ES-I3 (cell line): Measurements from ENCODE around the gene KCNS1.

Source experiments
- H3K36me3 ChIP-seq: 2 replicates; pipeline ENCODE4 v1.6.1; 2013; ENCODE audit warnings: mild to moderate bottlenecking, low read length, control low read depth, moderate library complexity; ENCODE audit not compliant: insufficient read depth
- H3K4me1 ChIP-seq: 2 replicates; pipeline ENCODE4 v1.6.1; 2013; ENCODE audit warnings: mild to moderate bottlenecking, control low read depth, low read length; ENCODE audit not compliant: insufficient read depth
- H3K9ac ChIP-seq: 2 replicates; pipeline ENCODE4 v1.6.1; 2013; ENCODE audit warnings: low read depth, mild to moderate bottlenecking, low read length, moderate library complexity
- H3K9me3 ChIP-seq: 2 replicates; pipeline ENCODE4 v1.6.1; 2013; ENCODE audit warnings: mild to moderate bottlenecking, low read length, moderate library complexity; ENCODE audit not compliant: control insufficient read depth, insufficient read depth

The KCNS1 gene

DNA sequence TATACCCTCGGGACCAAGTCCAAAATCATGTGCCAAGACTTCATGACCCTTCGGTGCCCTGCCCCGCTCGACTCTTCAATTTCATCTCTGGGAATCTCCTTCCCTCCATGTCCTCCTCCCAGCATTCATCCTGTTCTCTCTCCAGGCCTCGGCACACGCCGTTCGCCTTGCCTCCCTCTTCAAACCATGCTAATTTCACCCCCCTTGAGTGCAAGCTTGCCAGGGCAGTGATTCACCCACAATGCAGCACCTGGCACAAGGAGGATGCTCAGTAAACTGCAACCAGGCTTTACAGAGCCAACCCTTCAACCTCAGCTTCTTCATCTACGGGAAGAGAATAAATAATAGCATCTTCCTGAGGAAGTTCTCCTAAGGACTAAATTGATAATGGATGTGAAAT, 4.1 kb downstream of the KCNS1 start:
- H3K36me3 ChIP-seq, result no peaks in the 10 kb centered on the region
- H3K9ac ChIP-seq, result no peak overlapping the region
- no peaks in the 10 kb centered on the region for H3K9me3 ChIP-seq
- H3K4me1 ChIP-seq, result peaks cover 9% of the 10 kb centered on the region

DNA sequence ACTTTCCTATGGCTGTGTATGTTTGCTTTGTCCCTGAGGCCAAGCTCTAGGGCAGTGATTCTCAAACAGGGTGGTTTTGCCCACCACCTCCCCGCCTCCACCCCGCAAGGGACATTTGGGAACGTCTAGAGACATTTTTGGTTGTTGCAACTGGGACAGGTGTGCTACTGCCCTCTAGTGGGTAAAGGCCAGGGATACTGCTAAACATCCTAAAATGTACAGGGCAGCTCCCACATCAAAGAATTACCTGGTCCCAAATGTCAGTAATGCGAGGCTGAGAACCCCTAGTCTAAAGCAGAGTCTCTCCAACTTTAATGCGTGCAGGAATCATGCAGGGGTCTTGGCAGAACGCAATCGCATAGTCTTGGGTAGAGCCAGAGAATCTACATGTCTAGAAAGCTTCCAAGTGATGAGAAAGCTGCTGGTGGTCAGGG, 5.1 kb downstream of the KCNS1 start:
- Histone ChIP-seq H3K9me3 (no peaks in the 10 kb centered on the region), H3K9ac (no peak overlapping the region), H3K4me1 (peaks cover 3% of the 10 kb centered on the region), H3K36me3 (peaks cover 3% of the 10 kb centered on the region; the same call in 1 of the 2 replicates)

DNA sequence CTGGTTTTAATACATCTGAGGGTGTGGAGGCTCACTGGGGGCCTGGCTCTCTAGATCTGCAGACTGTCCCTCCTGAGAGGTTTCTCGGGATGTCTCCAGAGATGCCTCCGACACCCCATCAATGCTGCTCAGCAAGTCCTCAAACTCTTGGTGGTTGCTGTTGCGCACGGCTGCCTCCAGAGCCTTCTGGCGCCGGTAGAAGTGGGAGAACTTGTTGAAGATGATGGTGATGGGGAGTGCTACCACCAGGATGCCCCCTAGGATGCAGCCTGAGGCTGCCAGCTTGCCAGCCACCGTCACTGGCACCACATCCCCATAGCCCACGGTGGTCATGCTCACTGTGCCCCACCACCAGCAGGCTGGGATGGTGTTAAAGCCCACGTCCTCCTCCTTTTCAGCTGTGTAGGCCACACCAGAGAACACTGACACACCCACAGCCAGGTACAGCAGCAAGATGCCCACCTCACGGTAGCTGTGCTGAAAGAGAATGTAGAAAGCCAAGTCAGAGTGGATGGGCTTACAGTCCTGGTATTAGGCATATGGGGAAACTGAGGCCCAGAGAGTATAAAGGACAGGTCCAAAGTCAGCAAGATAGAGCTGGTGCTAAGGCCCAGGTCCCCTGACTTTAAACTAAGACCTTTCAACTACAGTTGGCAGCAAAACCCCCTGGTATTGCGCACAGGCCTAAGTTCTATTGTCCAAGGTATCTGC, 5.9 kb downstream of the KCNS1 start:
- H3K9me3 ChIP-seq, result no peaks in the 10 kb centered on the region
- peaks cover 3% of the 10 kb centered on the region; the same call in 1 of the 2 replicates for H3K36me3 ChIP-seq
- peaks cover 3% of the 10 kb centered on the region for H3K4me1 ChIP-seq
- no peak overlapping the region for H3K9ac ChIP-seq

DNA sequence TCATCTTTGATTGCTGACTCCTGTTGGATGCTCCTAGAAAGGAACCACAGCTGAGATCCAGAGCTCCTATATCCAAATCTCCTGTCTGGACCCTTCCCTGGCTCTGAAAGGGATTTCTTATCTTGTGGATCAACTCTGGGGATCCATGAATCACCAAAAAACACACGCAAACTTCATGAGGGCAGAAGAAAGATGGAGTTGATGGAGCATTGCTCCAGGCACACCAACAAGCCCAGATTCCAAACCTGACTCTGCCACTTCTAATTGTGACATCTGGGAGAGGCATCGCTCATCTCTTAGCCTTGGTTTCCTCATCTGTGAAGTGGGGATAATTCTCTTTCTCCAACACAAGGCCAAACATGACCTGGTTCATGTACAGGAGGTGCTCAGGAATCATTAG, 6.7 kb downstream of the KCNS1 start:
- peaks cover 3% of the 10 kb centered on the region for H3K4me1 ChIP-seq
- H3K9me3 ChIP-seq, result no peaks in the 10 kb centered on the region
- H3K9ac ChIP-seq, result no peak overlapping the region
- H3K36me3 ChIP-seq, result peaks cover 3% of the 10 kb centered on the region; the same call in 1 of the 2 replicates

DNA sequence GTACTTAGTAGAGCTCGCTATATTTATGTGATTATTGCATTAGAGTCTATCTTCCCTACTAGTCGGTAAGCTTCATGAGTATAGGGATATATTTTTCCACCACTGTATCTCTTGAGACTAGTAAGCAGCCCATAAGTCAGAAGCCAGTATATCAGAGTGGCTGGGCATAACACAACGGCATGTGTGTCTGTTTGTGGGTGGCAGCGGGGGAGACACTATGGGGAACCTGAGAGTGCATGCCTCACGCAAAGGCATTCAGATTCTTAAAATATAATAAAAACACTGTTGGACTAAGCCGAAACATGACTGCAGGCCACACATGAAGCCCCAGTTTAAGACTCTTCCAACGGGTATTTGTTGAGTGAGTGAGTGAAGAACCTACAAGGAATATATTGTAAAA, 8.0 kb downstream of the KCNS1 start:
- Histone ChIP-seq H3K9ac (no peak overlapping the region), H3K36me3 (peaks cover 3% of the 10 kb centered on the region; the same call in 1 of the 2 replicates), H3K4me1 (peaks cover 3% of the 10 kb centered on the region), H3K9me3 (no peaks in the 10 kb centered on the region)

DNA sequence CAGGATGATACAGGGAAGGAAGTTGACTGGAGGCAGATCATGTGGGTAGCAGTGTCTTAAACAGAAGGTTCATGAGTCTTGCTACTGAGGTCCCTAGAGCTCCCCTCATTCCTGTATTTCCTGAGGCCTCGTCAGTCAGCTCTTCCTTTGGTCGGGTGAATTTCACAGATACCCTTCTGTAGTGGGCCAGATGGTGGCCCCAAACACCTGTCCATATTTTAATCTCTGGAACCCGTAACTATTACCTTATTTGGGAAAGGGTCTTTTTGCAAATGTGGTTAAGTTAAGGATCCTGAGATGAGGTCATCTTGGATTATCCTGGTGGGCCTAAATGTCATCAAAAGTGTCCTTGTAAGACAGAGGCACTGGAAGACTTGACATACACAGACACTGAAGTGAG, 9.6 kb downstream of the KCNS1 start:
- no peak overlapping the region for H3K9ac ChIP-seq
- H3K36me3 ChIP-seq, result peaks cover 3% of the 10 kb centered on the region; the same call in 1 of the 2 replicates
- H3K4me1 ChIP-seq, result peaks cover 3% of the 10 kb centered on the region
- H3K9me3 ChIP-seq, result no peaks in the 10 kb centered on the region

DNA sequence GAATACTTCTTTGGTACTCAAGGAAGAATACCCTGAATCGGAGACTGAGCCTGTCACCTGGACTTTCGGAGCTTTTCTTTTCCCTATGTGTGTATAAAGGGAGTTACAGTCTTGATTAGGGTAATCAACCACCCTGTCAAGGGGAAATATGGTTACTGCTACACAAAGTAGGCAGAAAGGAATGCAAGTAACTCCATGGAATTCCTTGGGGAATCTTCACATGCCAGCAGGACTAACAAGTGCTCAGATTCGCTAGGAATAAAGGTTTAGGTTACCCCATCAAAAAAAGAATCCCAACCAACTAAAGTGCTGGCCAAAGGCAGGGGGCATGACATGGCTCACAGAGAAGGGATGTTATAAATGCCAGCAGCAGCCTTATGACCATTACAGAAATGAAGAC, 10.4 kb downstream of the KCNS1 start:
- H3K9me3 ChIP-seq, result no peaks in the 10 kb centered on the region
- H3K4me1 ChIP-seq, result peaks cover 1% of the 10 kb centered on the region
- peaks cover 3% of the 10 kb centered on the region; the same call in 1 of the 2 replicates for H3K36me3 ChIP-seq
- no peak overlapping the region for H3K9ac ChIP-seq

DNA sequence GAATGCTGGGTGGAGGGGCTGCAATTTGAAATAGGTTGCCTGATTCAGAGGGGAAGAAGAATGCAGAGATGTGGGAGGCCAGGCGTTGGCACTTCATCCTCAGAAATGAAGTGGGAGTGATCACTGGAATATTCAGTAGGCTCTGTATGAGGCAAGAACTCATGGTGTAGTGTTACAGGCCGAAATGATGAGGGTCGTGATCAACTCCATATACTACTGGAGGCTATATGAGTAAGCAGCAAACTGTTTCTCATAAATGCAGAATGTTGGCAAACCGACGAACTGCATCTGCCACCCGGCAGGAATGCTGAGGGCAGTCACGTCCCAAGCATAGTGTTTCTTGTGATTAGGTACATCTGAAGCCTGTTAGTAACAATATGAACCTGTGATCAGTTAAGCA, 12.7 kb downstream of the KCNS1 start:
- H3K4me1 ChIP-seq, result no peaks in the 10 kb centered on the region
- H3K9me3 ChIP-seq, result no peaks in the 10 kb centered on the region
- peaks cover 3% of the 10 kb centered on the region; the same call in 1 of the 2 replicates for H3K36me3 ChIP-seq
- no peak overlapping the region for H3K9ac ChIP-seq

DNA sequence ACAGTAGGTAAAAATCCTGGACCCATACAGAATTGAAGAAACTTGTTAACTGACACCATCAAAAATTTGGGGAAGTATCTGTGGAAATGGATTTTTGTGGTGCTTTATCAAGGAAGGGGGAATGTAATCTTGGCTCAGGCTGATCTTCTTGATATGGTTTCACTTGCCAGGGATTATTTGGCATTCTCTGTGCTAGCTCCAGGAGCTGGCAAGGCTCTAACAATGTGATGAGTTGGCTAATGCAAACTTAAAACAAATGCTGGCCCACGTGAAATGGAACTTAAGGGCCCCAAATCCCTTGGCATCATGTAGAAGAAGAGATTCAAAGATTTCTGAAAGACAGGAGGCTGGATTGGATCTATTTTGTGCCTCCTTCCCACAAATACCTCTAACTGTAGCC, 13.1 kb downstream of the KCNS1 start:
- no peaks in the 10 kb centered on the region for H3K9me3 ChIP-seq
- H3K36me3 ChIP-seq, result peaks cover 3% of the 10 kb centered on the region; the same call in 1 of the 2 replicates
- H3K9ac ChIP-seq, result no peak overlapping the region
- H3K4me1 ChIP-seq, result no peaks in the 10 kb centered on the region

DNA sequence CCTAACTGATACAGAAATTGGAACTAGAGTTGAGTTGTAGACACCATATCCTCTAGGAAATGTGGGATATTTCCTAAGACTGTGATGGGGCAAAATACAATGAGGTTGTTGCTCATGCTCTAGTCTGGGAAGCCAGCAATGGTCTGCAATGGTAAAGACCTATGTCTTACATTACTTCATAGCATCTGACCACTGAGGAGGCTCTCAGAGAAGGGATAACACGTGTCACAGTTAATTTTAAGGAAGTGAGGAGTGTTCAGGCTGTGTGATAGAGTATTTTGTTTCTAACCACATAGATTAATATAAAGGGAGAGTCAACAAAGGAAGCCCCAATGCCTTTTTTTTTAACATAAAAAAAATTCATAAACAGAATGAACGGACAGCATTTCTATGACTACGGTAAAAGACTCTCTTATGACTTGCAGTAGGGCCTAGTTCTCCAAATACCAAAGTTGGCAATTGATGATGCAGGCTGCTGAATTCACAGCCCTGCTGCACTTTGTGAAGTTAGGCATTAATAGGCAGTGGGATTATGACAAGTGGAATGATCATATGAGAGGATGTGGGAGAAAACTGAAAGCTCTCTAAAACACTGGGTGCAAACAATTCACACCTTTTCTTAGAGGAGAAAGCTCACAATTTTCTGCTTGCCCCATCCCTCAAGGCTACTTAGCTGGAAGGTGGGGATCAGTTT, 13.7 kb downstream of the KCNS1 start:
- H3K9me3 ChIP-seq, result no peaks in the 10 kb centered on the region; the same call in 1 of the 2 replicates
- peaks cover 6% of the 10 kb centered on the region; the same call in 1 of the 2 replicates for H3K36me3 ChIP-seq
- H3K4me1 ChIP-seq, result no peaks in the 10 kb centered on the region
- no peak overlapping the region for H3K9ac ChIP-seq

DNA sequence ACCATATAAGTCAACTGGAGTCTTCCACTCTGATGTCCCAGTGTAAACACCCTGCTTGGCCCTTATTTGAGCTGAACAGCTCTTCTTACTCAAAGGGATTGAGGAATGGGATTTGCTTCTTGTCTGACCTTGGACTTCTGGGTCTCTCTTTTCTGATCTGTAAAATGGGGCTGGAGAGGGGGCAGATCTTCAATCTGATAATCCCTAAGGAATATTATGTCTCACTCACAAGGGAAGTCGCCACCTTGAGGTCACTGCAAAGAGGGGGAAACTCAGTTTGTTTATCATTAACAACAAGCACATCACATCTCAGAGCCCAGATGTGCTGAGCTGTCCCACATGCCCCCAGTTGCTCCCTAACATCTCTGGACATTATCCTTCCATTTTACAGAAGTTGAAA, 15.1 kb downstream of the KCNS1 start:
- no peak overlapping the region for H3K9ac ChIP-seq
- no peaks in the 10 kb centered on the region for H3K4me1 ChIP-seq
- peaks cover 3% of the 10 kb centered on the region; the same call in 1 of the 2 replicates for H3K9me3 ChIP-seq
- H3K36me3 ChIP-seq, result peaks cover 9% of the 10 kb centered on the region

DNA sequence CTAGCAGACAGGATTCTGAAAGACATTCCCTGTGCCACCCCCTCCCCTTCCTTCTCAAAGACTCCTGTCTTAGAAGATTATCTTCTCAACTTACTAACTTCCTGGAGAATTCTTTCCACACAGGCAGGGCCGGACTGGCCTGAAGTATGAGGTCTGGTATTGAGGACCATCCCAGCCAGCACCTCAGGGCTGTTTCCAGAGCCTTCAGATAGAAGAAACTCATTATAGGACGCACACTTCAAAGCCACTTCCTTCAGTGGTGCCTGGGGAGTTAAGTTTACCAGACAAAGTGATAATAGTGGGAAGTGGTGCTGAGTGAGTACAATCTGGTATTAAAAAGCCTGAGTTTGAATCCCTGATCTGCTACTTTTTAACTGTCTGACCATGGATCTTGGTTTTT, 15.6 kb downstream of the KCNS1 start:
- Histone ChIP-seq H3K9me3 (peaks cover 3% of the 10 kb centered on the region; the same call in 1 of the 2 replicates), H3K36me3 (peaks cover 9% of the 10 kb centered on the region), H3K9ac (no peak overlapping the region), H3K4me1 (no peaks in the 10 kb centered on the region)

DNA sequence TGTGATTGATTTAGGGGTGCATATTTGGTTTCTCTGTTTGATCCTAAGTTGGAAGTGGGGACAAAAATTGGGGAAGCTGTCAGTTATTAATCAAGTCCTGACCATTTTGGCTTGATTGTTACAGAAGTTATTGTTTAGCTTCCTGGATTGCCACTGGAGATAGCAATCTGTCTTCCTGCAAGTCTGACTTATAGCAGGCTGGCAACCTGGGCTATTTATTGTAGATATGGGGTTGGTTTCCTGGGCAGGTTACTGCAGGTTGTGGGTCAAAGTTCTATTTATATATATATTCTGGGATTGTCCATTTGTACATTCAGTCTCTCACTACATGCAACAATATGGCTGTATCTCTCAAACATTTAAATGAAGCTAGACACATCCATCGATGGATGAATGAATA, 17.8 kb downstream of the KCNS1 start:
- Histone ChIP-seq H3K9ac (no peak overlapping the region), H3K36me3 (peaks cover 9% of the 10 kb centered on the region), H3K9me3 (peaks cover 3% of the 10 kb centered on the region; the same call in 1 of the 2 replicates), H3K4me1 (no peaks in the 10 kb centered on the region)

DNA sequence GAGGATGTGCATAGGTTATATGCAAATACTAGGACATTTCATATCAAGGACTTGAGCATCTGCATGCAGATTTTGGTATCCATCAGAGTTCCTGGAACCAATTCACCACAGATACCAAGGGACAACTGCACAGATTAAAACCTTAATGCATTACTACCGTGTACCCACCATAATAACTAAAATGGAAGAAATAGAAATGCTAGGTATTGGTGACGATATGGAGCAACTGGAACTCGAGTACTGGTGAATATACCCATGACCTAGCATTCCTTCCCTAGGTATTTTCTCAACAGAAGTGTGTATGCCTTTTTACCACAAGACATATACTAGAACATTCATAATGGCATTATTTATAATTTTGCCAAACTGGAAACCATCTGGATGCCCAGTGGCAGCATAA, 18.5 kb downstream of the KCNS1 start:
- Histone ChIP-seq H3K4me1 (no peaks in the 10 kb centered on the region), H3K36me3 (peaks cover 9% of the 10 kb centered on the region), H3K9me3 (peaks cover 3% of the 10 kb centered on the region; the same call in 1 of the 2 replicates), H3K9ac (no peak overlapping the region)
